Heart right ventricle (tissue), 16 donors: ENCODE data around the gene ROS1. TPM values are rescaled to one million over a fixed set of nuclear protein-coding genes. Genes with fewer than 3 reads are reported as not detected.
"Not testable (repeated sequence)": the region's sequence is repeated elsewhere in the genome, so short reads cannot be mapped to it uniquely, and the experiment has no call there.

Experiments used
- ATAC-seq, 8 donors: fragments of 200-7000 bp; cut with Tn5 transposase; one replicate each; pipeline ENCODE4 v1.9.1; 2020; ENCODE audit warnings: mild to moderate bottlenecking in 8 of 8, moderate library complexity in 8 of 8, moderate number of reproducible peaks in 1 of 8
- DNase-seq, 2 donors: peaks; one replicate each; pipeline ENCODE4 v3.0.0-alpha.2; 2020
- H3K27ac ChIP-seq, 10 donors: fragments of 200-600 bp; sonication (generic) in 2 of 10; one replicate each; pipeline versions ENCODE4 v1.5.0 to v1.8.0; 2020 to 2022; ENCODE audit warnings: mild to moderate bottlenecking in 3 of 10
- H3K27me3 ChIP-seq, 7 donors: fragments of 200-600 bp; one replicate each; pipeline ENCODE4 v1.8.0; 2021 to 2022; ENCODE audit warnings: mild to moderate bottlenecking in 2 of 7
- H3K36me3 ChIP-seq, 9 donors: fragments of 200-600 bp; sonication (generic) in 1 of 9; one replicate each; pipeline versions ENCODE4 v1.5.0 to v1.8.0; 2020 to 2022; ENCODE audit warnings: mild to moderate bottlenecking in 2 of 9
- H3K4me1 ChIP-seq, 9 donors: fragments of 200-600 bp; sonication (generic) in 1 of 9; one replicate each; pipeline versions ENCODE4 v1.5.0 to v1.8.0; 2020 to 2022; ENCODE audit warnings: mild to moderate bottlenecking in 4 of 9
- H3K4me3 ChIP-seq, 10 donors: fragments of 200-600 bp; sonication (generic) in 2 of 10; one replicate each; pipeline versions ENCODE4 v1.5.0 to v1.8.0; 2020 to 2022; ENCODE audit warnings: mild to moderate bottlenecking in 7 of 10, moderate library complexity in 2 of 10
- H3K9me3 ChIP-seq, 11 donors: fragments of 200-600 bp in 10 of 11; sonication (generic) in 2 of 11; one replicate each; pipeline versions ENCODE4 v1.5.0 to v1.8.0; 2013 to 2022; ENCODE audit warnings: mild to moderate bottlenecking in 2 of 11, control low read depth in 1 of 11, moderate library complexity in 1 of 11
- CTCF ChIP-seq, 9 donors: fragments of 200-600 bp; sonication (generic) in 2 of 9; IDR thresholded peaks; one replicate each; pipeline versions ENCODE4 v1.5.0 to v1.8.0; 2021 to 2022; ENCODE audit warnings: antibody characterized with exemption in 9 of 9, mild to moderate bottlenecking in 5 of 9, moderate library complexity in 1 of 9
- WGBS, 2 donors: extraction: QIAGEN DNeasy Blood & Tissue Kit; methylation state at CpG; one replicate each; pipeline ENCODE4 v1.1.7; 2013; ENCODE audit warnings: inconsistent platforms in 1 of 2; 5-methylcytosine and 5-hydroxymethylcytosine counted together
- intact Hi-C, 10 donors: fragments of 100-400 bp; cut with DNase I; formaldehyde crosslinking; loops; one replicate each; pipeline versions ENCODE4 v1.11.1 to v1.14.2; 2022
- polyA plus RNA-seq, 2 donors: library from polyadenylated mRNA; stranded (reverse); fragments of 200-250 nt; gene quantifications; one replicate each; pipeline ENCODE4 v1.2.3, GENCODE V29; 2013
- total RNA-seq, 10 donors: library from RNA; stranded (reverse); fragmentation: NEBNext Ultra II Directional in 3 of 10; extraction: Animal tissue kit (Norgen Biotek cat#: 25700) in 3 of 10; gene quantifications; one replicate each; pipeline versions ENCODE4 v1.2.1 to v1.2.4, GENCODE V29; 2021 to 2023
- donor health status: Arrhythmogenic right ventricular cardiomyopathy.
- donor health status: ischemic (EF 13 %, LVEDD 7.1; RV severe dilation, severe dysfunction).
- donor health status: healthy with polysubstance abuse.
- donor health status: DM: no; HTN: yes; CAD: no.
- donor health status: DM: no; HTN: no; CAD: no.
- donor health status: ischemic (EF 25% LVEDD 6.9; RV normal size, moderate dysfunction).
- donor health status: ischemic (EF 25% LVEDD 5.7; RV mildly dilated, moderate dysfunction).
- donor health status: healthy.
- donor health status: DM: yes; HTN: yes; CAD: no.
- donor health status: Ischemic cardiomyopathy.
- donor health status: ischemic (EF 35%, LVEDD 5.7; RV mildly dilated, moderate dysfunction).
- donor health status: nonischemic (EF 11% LVEDD 7.7; RV severe dilation, severe dysfunction).
- donor health status: DM: yes; HTN: yes; CAD: no.
- donor health status: PGD.
- donor health status: ischemic (EF 29% LVEDD 5.4; RV normal size, mild dysfunction).
- donor health status: nonischemic (EF 23%, LVEDD 6.1; RV moderate dilation, normal function).

ROS1 gene
- total and polyA plus RNA-seq, 12 donors = 0.02 to 0.13 (median 0.08) TPM; not detected in 4

DNA sequence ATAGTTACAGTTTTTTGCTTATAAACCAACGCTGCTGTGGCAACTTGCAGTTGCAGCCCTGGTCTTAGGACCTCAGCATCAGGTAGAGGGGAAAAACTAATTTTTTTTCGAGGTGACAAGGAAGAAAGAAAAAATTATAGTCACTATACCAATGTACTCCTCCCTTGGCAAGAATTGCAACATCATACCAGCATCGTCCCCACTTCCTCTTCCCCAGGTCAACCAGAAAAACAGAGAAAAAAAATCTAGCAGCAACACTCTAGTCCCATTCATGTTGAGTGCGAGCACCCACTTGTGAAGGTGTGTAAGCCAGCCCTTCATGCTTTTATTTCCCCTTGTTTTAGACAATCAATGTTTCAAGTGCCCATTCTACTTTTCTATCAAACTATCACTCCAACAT lies 43.6 kb upstream of the ROS1 start:
- WGBS, 2 donors = 75 to 84% methylated on average over 4 of the region's 4 CpGs
- DNase-seq (no peak), ATAC-seq (no peak)
- intact Hi-C loops = no loop called here
- Histone ChIP-seq H3K27me3 (peaks cover 0 to 3% (median 0%) of the 10 kb centered on the region in 7 donors), H3K4me1 (no peaks in the 10 kb centered on the region), H3K9me3 (no peaks in the 10 kb centered on the region), H3K27ac (no peak overlapping the region), H3K36me3 (no peaks in the 10 kb centered on the region), H3K4me3 (no peak overlapping the region)
- no peak for TF ChIP-seq CTCF (IDR thresholded peaks at IDR 0.05)

DNA sequence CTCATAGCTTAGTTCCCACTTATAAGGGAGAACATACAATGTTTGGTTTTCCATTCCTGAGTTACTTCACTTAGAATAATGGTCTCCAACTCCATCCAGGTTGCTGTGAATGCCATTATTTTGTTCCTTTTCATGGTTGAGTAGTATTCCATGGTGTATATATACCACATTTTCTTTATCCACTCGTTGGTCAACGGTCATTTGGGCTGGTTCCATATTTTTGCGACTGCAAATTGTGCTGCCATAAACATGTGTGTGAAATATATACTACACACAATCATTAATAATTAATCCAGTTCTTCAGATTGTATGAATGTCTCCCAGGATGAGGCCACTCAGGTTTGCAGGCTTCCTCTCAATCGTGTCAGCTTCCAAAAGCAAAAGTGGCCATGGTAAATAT lies 42.8 kb upstream of the ROS1 start:
- DNase-seq, intact Hi-C loops, H3K4me3 ChIP-seq, ATAC-seq, H3K27ac ChIP-seq, H3K27me3 ChIP-seq, H3K9me3 ChIP-seq, H3K4me1 ChIP-seq, H3K36me3 ChIP-seq: not testable (repeated sequence)
- 88 to 92% methylated on average over 4 of the region's 4 CpGs for WGBS, 2 donors

DNA sequence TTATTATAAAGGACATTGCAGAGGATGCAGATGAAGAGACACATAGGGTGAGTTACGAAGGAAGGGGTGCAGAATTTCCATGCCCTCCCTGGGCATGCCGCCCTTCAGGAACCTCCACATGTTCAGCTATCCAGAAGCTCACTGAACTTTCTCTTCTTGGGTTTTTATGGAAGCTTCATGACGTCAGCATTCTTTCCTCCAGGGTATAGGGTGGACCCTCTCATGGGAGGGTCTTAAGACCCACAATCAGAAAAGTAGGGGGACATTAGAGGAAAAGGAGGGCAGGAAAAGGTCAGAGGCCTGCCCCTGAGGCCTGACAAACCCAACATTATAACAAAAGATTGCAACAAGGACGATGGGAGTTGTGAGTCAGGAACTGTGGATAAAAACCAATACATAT lies 42.1 kb upstream of the ROS1 start:
- intact Hi-C loops = no loop called here
- TF ChIP-seq CTCF (IDR thresholded peaks at IDR 0.05) = no peak
- Histone ChIP-seq H3K36me3 (no peaks in the 10 kb centered on the region), H3K9me3 (no peaks in the 10 kb centered on the region), H3K27me3 (peaks cover 0 to 3% (median 0%) of the 10 kb centered on the region in 7 donors), H3K4me1 (no peaks in the 10 kb centered on the region), H3K27ac (no peak overlapping the region), H3K4me3 (no peak overlapping the region)
- DNase-seq (no peak), ATAC-seq (no peak)
- WGBS, 2 donors = 80 to 84% methylated on average over 4 of the region's 4 CpGs

- no peaks in the 10 kb centered on the region for H3K4me1 ChIP-seq
- no peaks in the 10 kb centered on the region for H3K9me3 ChIP-seq
- intact Hi-C loops = no loop called here
- H3K36me3 ChIP-seq = no peaks in the 10 kb centered on the region
- no peak overlapping the region for H3K27ac ChIP-seq
- DNase-seq = no peak
- WGBS, 2 donors = 7 to 54% methylated on average over 1 of the region's 1 CpG
- no peak overlapping the region for H3K4me3 ChIP-seq
- peaks cover 0 to 3% (median 0%) of the 10 kb centered on the region in 7 donors for H3K27me3 ChIP-seq
- no peak for ATAC-seq
- TF ChIP-seq CTCF (IDR thresholded peaks at IDR 0.05) = no peak
Observed at GRCh38 chr6:117465691-117466090, 39.9 kb upstream of the ROS1 start.

DNA sequence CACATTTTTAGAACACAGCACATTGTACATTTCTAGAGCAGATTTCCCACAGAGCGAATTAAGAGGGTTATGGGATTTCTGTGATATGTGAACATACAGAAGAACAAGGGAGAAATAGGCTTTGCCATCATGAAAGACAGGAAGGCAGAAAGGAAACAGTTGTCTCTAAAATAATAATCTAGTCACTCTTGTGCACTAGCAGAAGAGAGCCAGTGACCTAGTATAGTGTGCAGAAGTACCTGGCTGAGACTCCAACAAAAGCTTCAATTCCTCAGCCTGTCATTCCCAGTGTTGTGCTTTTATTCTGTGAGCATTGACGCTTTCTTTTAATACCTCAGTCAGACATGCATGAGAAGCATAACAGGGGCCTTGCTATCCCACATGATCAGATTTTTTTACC lies 39.0 kb upstream of the ROS1 start:
- intact Hi-C loops = no loop called here
- no peak for ATAC-seq
- WGBS, 2 donors = 74 to 91% methylated on average over 2 of the region's 2 CpGs
- Histone ChIP-seq H3K27ac (no peak overlapping the region), H3K9me3 (no peaks in the 10 kb centered on the region), H3K4me1 (no peaks in the 10 kb centered on the region), H3K4me3 (no peak overlapping the region), H3K27me3 (peaks cover 0 to 3% (median 0%) of the 10 kb centered on the region in 7 donors), H3K36me3 (no peaks in the 10 kb centered on the region)
- no peak for DNase-seq
- TF ChIP-seq CTCF (IDR thresholded peaks at IDR 0.05) = no peak
